Testis (tissue), 3 donors: ENCODE results near the gene ERI3. TPM values are rescaled to one million over a fixed set of nuclear protein-coding genes. Genes with fewer than 3 reads are reported as not detected.
"Not testable (repeated sequence)": the region's sequence is repeated elsewhere in the genome, so short reads cannot be mapped to it uniquely, and the experiment has no call there.

ENCODE experiments used
- DNase-seq: peaks from one replicate; pipeline ENCODE4 v3.0.0-alpha.2; 2019
- H3K27ac ChIP-seq, 2 donors: fragments of 200-600 bp; sonication (generic); one replicate each; pipeline ENCODE4 v1.5.1; 2019
- H3K27me3 ChIP-seq: fragments of 200-600 bp; sonication (generic); one replicate; pipeline ENCODE4 v1.5.1; 2019
- H3K36me3 ChIP-seq: fragments of 200-600 bp; sonication (generic); one replicate; pipeline ENCODE4 v1.5.1; 2017; ENCODE audit warnings: low read depth; ENCODE audit errors: missing control alignments
- H3K4me1 ChIP-seq: fragments of 200-600 bp; sonication (generic); one replicate; pipeline ENCODE4 v1.5.1; 2019
- H3K4me3 ChIP-seq, 2 donors: fragments of 200-600 bp; sonication (generic); one replicate each; pipeline ENCODE4 v1.5.1; 2017 to 2019
- H3K9me3 ChIP-seq: fragments of 200-600 bp; sonication (generic); one replicate; pipeline ENCODE4 v1.5.1; 2017
- POLR2A ChIP-seq: fragments of 450-650 bp; IDR thresholded peaks from one replicate; pipeline ENCODE4 v1.6.1; 2017; ENCODE audit warnings: antibody characterized with exemption, mild to moderate bottlenecking, moderate library complexity
- WGBS, 2 donors: methylation state at CpG; one replicate each; pipeline ENCODE4 v1.1.5; 2018; 5-methylcytosine and 5-hydroxymethylcytosine counted together
- intact Hi-C: fragments of 100-400 bp; cut with DNase I; formaldehyde crosslinking; loops from one replicate; pipeline ENCODE4 v1.15.1; 2023; ENCODE audit warnings: low total_unique reads
- polyA plus RNA-seq: library from polyadenylated mRNA; stranded (reverse); fragments of 350-450 nt; fragmentation: Illumina TruSeq; extraction: RNeasy Lipid Tissue Mini Kit (QIAGEN cat#74804); gene quantifications from one replicate; pipeline ENCODE4 v1.2.3, GENCODE V29; 2014; ENCODE audit warnings: low read depth, low replicate concordance; ENCODE audit not compliant: insufficient read depth
- small RNA-seq, 2 donors: library from RNA; depleted of rRNA; stranded (forward); fragments of <200 nt; gene quantifications; one replicate each; pipeline ENCODE3, GENCODE V24; 2016
- total RNA-seq, 2 donors: library from RNA; depleted of rRNA; stranded (reverse); fragments of >200 nt; gene quantifications; one replicate each; pipeline ENCODE4 v1.2.3, GENCODE V29; 2016
- TF ChIP-seq, protein P1 (sequence below), 3 experiments: fragments of 450-650 bp in 2 of 3; fragments of 200-600 bp in 1 of 3; sonication (generic) in 1 of 3; IDR thresholded peaks; one replicate each; pipeline ENCODE4 v1.5.1; 2016 to 2019; ENCODE audit warnings: antibody characterized with exemption in 3 of 3, mild to moderate bottlenecking in 2 of 3, moderate library complexity in 1 of 3

ERI3 gene
- total and polyA plus RNA-seq, 3 donors from 2014 or later = 104 to 140 (median 109) TPM

DNA sequence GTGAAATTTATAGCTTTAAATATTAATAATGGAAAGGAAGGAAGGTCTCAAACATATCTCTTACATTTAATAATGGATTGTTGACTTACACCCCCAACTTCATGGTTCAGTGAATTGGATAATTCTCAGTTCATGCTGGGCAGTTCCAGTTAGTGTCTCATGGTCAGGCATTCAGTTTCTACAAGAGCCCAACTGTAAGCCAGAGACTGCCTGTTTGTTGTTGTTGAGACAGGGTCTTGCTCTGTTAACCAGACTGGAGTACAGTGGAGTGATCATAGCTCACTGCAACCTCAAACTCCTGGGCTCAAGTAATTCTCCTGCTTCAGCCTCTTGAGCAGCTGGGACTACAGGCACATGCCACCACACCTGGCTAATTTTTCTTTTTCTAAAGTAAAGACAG is 146.8 kb downstream of the ERI3 start:
- H3K4me1 ChIP-seq = peaks cover 10% of the 10 kb centered on the region
- H3K27ac ChIP-seq = no peak overlapping the region
- H3K4me3 ChIP-seq = no peak overlapping the region
- no peaks in the 10 kb centered on the region for H3K36me3 ChIP-seq
- no peaks in the 10 kb centered on the region for H3K27me3 ChIP-seq
- intact Hi-C loops = no loop called here
- no peaks in the 10 kb centered on the region for H3K9me3 ChIP-seq
- TF ChIP-seq, protein P1, sequence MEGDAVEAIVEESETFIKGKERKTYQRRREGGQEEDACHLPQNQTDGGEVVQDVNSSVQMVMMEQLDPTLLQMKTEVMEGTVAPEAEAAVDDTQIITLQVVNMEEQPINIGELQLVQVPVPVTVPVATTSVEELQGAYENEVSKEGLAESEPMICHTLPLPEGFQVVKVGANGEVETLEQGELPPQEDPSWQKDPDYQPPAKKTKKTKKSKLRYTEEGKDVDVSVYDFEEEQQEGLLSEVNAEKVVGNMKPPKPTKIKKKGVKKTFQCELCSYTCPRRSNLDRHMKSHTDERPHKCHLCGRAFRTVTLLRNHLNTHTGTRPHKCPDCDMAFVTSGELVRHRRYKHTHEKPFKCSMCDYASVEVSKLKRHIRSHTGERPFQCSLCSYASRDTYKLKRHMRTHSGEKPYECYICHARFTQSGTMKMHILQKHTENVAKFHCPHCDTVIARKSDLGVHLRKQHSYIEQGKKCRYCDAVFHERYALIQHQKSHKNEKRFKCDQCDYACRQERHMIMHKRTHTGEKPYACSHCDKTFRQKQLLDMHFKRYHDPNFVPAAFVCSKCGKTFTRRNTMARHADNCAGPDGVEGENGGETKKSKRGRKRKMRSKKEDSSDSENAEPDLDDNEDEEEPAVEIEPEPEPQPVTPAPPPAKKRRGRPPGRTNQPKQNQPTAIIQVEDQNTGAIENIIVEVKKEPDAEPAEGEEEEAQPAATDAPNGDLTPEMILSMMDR (IDR thresholded peaks at IDR 0.05) = no peak
- no peak for TF ChIP-seq POLR2A
- no peak for DNase-seq

DNA sequence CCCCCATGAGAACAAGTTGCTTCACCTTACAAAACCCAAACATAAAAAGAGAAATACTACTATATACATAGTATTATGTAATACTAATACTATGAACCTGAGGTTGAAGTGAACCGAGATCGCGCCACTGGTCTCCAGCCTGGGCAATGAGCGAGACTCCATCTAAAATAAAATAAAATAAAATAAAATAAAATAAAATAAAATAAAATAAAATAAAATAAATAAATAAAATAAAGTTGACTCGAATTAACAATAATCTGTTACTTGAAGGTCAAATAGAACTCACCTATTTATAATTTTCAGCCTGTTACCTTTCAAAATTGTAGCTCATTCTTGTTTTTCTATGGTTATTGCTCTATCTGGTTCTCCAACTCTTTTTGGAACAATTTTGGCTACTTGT is 148.5 kb downstream of the ERI3 start:
- H3K36me3 ChIP-seq, H3K4me3 ChIP-seq, intact Hi-C loops, H3K27me3 ChIP-seq, H3K4me1 ChIP-seq, DNase-seq, H3K27ac ChIP-seq, H3K9me3 ChIP-seq: not testable (repeated sequence)
- WGBS, 2 donors = 89 to 94% methylated on average over 5 of the region's 5 CpGs

DNA sequence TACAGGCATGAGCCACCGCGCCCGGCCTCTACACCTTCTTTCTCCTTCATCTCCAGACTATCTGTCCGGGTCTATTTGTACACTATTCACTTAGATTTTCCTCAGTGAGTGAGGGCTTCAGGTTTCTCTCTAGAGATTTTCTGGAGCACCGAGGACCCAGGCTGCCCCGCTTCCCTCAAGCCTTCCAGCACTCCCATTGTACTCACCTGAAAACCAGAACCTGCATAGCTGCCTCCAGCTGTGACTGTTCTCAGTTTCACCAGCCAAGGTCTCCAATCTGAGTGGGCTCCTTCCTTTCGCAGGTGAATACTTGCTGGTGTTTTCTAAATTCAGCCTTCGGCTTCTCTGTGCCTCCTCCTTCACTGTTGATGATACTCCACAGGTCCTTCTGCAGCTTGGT is 154.7 kb downstream of the ERI3 start:
- TF ChIP-seq, protein P1 (IDR thresholded peaks at IDR 0.05) = no peak
- no peak for TF ChIP-seq POLR2A
- no peaks in the 10 kb centered on the region for H3K4me1 ChIP-seq
- H3K4me3 ChIP-seq = no peak overlapping the region
- no peaks in the 10 kb centered on the region for H3K36me3 ChIP-seq
- DNase-seq = no peak
- H3K27me3 ChIP-seq = no peaks in the 10 kb centered on the region
- WGBS, 2 donors = 87 to 93% methylated on average over 8 of the region's 8 CpGs
- H3K27ac ChIP-seq = no peak overlapping the region
- intact Hi-C loops = no loop called here
- H3K9me3 ChIP-seq = no peaks in the 10 kb centered on the region

DNA sequence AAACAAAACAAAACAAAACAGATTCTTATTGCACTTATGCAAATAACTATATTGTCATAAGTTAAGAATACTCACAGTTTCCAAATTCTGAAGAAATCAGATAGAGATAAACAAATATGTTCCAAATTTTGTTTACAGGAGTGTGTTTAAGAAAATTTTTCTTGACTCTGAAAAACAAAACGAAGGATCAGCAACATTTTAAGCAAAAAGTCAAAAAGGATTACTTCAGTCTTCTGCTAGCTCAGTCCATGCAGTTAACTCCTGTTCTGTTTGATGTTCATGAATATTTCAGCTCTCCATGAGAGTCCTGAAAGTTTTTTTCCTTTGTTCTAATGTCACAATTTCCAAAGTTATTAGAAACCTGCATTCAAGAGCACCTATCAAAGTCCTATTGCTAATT is 180.4 kb downstream of the ERI3 start:
- WGBS, 2 donors = 77 to 88% methylated on average over 1 of the region's 1 CpG
- TF ChIP-seq POLR2A = no peak
- TF ChIP-seq, protein P1 (IDR thresholded peaks at IDR 0.05) = no peak

More for the DNA sequence above, 180.4 kb downstream of the ERI3 start:
- H3K27ac ChIP-seq = no peak overlapping the region
- H3K9me3 ChIP-seq = no peaks in the 10 kb centered on the region
- no peak overlapping the region for H3K4me3 ChIP-seq
- no peaks in the 10 kb centered on the region for H3K4me1 ChIP-seq
- DNase-seq = no peak
- H3K27me3 ChIP-seq = no peaks in the 10 kb centered on the region
- intact Hi-C loops = no loop called here
- no peaks in the 10 kb centered on the region for H3K36me3 ChIP-seq

Small RNA genes lying within 50 kb of the gene (small RNA-seq; reads per million reads assigned to genes)
- 0 reads per million in 2 donors for gene AL035417.1
- gene RNU6-369P = 0 reads per million in 2 donors

Other genes starting within 250 kb of the ERI3 start
- 1 to 10 TPM; 5.2 to 7.6 TPM for gene KLF17, start 236.4 kb downstream of the ERI3 start, total RNA-seq
- gene KLF17, start 236.4 kb downstream of the ERI3 start, polyA plus RNA-seq = 21.8 TPM
- gene KLF18, start 213.6 kb downstream of the ERI3 start, total RNA-seq = under 1 TPM; 0.39 to 0.81 TPM
- gene KLF18, start 213.6 kb downstream of the ERI3 start, polyA plus RNA-seq = 0.25 TPM
- gene DMAP1, start 141.8 kb downstream of the ERI3 start, total RNA-seq = 10 to 100 TPM; 84.2 to 86.6 TPM
- 54.2 TPM for gene DMAP1, start 141.8 kb downstream of the ERI3 start, polyA plus RNA-seq
- 100 to 1,000 TPM; 126 to 148 TPM for gene RNF220, start 50.0 kb upstream of the ERI3 start, total RNA-seq
- 99.3 TPM for gene RNF220, start 50.0 kb upstream of the ERI3 start, polyA plus RNA-seq